AG09319 (cell line): ENCODE data around the gene ZYG11B.

Experiments
- DNase-seq: peaks from one replicate; pipeline ENCODE4 v3.0.0-alpha.2; 2010; ENCODE audit warnings: low read depth; ENCODE audit errors: extremely low read depth
- TF ChIP-seq, protein P1 (sequence below): IDR thresholded peaks from 2 replicates; pipeline ENCODE4 v1.5.1; 2011; ENCODE audit warnings: low read depth, mild to moderate bottlenecking, inconsistent platforms, low read length, moderate library complexity

The ZYG11B gene

DNA sequence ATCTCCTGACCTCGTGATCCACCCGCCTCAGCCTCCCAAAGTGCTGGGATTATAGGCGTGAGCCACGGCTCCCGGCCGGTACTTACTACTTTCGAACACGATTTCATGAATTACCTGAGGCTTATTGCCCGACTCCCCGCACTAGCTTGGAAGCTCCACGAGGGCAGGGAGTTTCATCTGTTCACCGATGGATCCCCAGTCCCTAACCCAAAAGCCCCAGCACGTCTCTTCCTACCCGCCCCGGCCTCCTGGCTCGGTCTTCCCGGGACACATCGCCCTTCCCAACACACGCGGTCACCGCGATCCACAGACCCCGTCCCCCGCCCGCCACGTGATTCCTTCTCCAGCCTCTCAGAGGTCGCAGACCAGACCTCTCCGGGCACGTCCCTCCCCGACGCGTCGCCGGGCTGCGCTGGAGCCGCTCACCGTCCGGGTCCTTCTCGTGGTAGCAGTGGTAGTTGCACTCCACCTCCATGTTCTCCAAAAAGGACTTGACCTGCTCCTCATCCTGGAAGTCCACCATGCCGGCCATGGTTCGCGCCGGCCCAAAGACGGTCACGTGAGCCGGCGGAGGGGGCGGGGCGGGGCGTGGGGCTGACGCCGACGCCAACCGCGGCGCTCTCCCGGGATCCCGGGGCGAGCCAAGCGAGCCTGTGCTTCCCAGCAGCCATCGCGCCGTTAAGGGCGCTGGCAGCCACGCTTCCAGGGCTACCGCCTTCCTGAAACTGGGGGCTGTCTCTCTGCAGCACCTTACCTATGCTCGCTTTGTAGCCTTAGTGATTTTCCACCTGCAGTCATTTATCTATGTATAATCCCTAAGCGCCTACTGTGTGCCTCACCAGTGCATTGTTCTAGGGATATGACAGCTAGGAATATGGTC, 28.2 kb upstream of the ZYG11B start, which contains the start of gene COA7:
COA7 (minus strand) TSS at position 553 of the 880 bp plus-strand sequence; CDS start at position 532, 21 bp downstream.
- TF ChIP-seq, protein P1, sequence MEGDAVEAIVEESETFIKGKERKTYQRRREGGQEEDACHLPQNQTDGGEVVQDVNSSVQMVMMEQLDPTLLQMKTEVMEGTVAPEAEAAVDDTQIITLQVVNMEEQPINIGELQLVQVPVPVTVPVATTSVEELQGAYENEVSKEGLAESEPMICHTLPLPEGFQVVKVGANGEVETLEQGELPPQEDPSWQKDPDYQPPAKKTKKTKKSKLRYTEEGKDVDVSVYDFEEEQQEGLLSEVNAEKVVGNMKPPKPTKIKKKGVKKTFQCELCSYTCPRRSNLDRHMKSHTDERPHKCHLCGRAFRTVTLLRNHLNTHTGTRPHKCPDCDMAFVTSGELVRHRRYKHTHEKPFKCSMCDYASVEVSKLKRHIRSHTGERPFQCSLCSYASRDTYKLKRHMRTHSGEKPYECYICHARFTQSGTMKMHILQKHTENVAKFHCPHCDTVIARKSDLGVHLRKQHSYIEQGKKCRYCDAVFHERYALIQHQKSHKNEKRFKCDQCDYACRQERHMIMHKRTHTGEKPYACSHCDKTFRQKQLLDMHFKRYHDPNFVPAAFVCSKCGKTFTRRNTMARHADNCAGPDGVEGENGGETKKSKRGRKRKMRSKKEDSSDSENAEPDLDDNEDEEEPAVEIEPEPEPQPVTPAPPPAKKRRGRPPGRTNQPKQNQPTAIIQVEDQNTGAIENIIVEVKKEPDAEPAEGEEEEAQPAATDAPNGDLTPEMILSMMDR, result no peak
- DNase-seq, result peak; percentile 31

DNA sequence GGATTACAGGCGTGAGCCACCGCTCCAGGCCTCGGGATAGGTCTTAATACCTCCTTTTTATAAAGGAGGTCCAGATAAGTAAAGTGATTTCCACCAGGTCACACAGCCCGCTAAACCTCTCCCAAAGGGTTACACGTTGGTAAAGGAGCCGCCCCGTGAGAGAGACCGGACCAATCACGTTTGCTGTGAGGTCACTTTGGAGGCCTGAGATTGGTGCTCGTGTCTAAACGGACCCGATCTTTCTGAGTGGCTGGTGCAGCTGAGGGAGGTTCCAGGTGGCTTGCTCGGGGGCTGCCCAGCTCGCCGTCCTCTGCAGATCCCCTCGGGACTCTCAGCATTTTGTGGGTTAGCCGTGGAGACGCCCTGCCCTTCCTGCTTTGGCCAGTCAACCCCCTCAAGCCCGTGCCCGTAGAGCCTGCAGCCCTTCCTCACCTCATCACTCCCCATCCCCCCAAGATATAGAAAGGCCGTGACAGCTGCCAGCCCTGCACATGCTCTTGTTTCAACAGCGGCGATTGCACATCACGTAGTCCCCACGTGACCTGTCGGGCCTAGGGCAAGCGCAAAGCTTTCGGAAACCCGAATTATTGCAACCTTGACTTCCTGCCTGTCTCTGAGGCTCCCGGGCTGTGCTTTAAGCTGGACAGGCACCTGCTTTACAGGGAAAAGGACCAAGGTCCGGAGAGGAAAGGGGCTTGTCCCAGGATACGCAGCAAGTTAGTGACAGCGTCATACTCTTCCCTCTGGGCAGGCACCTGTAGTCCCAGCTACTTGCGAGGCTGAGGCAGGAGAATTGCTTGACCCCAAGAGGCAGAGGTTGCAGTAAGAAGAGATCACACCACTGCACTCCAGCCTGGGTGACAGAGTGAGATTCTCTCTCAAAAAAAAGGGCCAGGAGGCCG, 23.1 kb upstream of the ZYG11B start:
- DNase-seq, result no peak
- TF ChIP-seq, protein P1, result no peak

DNA sequence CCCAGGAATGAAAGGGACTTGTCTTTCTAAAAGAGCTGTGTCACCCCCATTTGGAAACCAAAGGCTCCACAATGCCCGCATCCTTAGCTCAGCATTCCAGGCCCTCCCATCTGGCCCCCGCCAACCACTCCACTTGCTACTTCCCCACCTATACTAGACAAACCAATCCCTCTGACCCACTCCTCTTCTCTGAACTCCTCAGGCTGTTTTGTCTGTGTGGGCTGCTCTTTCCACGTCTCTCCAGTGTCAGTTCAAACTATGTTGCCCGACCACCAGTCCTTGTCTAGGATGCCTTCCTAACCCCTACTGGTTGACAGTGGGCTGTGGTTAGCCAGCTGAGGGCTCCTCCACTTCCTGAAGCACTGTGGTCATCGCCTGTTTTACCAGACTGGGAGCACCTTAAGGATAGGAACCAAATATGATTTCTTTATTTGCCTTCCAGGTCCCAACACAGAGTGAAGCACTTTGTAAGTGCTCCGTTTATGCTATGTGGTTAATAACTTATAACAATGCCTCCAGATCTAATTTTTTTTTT, 20.1 kb upstream of the ZYG11B start:
- DNase-seq, result no peak
- TF ChIP-seq, protein P1, result no peak

DNA sequence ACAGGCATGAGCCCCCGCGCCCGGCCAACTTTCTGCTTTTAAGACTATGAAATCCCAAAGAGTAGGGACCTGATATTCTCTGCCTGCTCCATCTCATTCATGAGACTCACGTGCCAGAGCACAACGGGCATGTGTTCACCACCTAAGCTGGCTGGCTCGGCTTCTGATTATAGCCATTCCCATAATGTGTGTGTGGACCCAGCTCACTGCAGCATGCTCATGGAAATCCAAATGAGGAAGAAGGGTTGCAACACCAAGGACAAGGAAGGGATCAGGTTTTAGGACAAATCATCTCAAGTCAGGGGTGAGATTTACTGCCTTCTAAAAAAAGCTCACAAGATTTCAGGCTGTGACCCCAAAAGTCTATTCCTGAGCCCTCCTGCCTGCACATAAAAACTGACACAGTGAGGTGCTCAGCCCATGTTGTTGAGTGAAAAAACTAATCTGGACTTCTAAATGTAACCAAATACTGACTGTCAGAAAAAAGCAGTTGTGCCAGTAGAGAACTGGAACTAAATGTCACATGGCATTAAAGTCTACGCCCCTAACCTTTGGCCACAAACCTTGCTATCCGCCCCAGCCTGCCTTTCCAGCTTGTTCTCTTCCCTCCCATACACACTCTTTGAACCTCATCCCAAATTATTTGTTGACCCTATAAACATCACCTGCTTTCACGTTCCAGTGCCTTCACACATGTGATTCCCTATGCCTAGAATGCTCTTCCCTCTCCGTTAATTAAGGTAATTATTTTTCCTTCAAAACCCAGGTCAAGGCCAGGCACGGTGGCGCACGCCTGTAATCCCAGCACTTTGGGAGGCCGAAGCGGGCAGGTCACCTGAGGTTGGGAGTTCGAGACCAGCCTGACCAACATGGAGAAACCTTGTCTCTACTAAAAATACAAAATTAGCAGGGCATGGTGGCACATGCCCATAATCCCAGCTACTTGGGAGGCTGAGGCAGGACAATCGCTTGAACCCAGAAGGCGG, 19.0 kb upstream of the ZYG11B start:
- TF ChIP-seq, protein P1, result no peak
- DNase-seq, result no peak

DNA sequence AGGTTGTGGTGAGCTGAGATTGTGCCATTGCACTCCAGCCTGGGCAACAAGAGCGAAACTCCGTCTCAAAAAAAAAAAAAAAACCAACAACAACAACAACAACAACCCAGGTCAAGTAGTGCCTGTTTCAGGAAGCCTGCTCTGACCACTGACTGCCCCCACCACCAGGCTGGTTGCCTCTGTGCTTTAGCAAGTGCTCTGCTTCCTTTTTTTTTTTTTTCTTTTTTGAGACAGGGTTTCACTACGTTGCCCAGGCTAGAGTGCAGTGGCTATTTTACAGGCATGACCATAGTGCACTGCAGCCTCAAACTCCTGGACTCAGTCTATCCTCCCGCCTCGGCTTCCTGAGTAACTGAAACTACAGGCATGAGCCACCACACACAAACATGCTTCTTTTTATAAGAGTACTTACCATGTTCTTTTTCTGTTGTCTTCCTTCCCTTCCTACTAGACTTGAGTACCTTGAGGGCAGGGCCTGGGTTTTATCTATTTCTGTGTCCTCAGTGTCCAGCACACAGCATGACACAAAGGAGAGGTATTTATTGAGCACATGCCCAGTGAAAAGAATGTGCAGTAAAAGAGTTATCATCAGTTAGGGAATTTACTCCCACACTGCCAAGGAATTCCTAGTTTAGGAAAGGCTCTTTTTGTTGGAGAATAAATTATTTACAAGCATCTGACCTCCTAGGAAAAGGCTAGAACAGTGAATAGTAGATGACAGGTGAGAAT, 18.2 kb upstream of the ZYG11B start:
- no peak for DNase-seq
- TF ChIP-seq, protein P1, result no peak

DNA sequence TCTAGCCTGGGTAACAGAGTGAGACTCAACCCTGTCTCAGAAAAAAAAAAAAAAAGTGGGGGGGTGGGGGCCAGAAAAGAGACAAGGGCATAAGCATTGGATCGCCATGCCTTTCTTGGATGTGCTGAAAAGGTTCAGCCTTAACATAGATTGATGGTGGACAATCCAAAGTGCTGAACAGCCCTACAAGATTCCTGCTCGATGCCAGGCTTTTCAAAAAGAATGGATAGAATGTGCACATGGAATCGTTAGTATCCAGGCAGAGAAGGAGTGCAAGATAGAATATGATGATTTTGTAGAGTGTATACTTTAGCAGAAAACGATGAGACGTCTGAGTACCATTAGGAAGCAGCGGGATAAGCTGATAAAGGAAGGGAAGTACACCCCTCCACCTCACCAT, 17.2 kb upstream of the ZYG11B start:
- TF ChIP-seq, protein P1, result no peak
- no peak for DNase-seq
